SK-N-SH treated with all-trans-retinoic acid at 6 μM for 48 hours (cell line): ENCODE results near the gene JARID2.

ENCODE experiments used
- ATAC-seq: fragments of 200-7000 bp; cut with Tn5 transposase; 3 replicates; pipeline ENCODE4 v1.9.1; 2020; ENCODE audit warnings: mild to moderate bottlenecking, moderate library complexity
- ARNTL ChIP-seq: fragments of 450-650 bp; formaldehyde crosslinking; IDR thresholded peaks from 2 replicates; pipeline ENCODE4 v1.5.0; 2020; ENCODE audit warnings: low read depth, mild to moderate bottlenecking, moderate library complexity, borderline replicate concordance
- BACH2 ChIP-seq: fragments of 250-450 bp; sonication (Bioruptor Pico); IDR thresholded peaks from 2 replicates; pipeline ENCODE4 v1.9.0; 2021; ENCODE audit warnings: mild to moderate bottlenecking, borderline replicate concordance
- CREB5 ChIP-seq: fragments of 250-450 bp; sonication (Bioruptor Pico); IDR thresholded peaks from 2 replicates; pipeline ENCODE4 v1.5.1; 2020; ENCODE audit warnings: low read depth, mild to moderate bottlenecking, moderate library complexity
- CSDC2 ChIP-seq: fragments of 250-450 bp; sonication (Bioruptor Pico); IDR thresholded peaks from 2 replicates; pipeline ENCODE4 v1.5.0; 2020; ENCODE audit warnings: mild to moderate bottlenecking, moderate library complexity
- CSRNP3 ChIP-seq: fragments of 250-450 bp; sonication (Bioruptor Pico); IDR thresholded peaks from 2 replicates; pipeline ENCODE4 v1.5.1; 2021; ENCODE audit warnings: mild to moderate bottlenecking, moderate library complexity
- ESRRG ChIP-seq: fragments of 250-450 bp; sonication (Bioruptor Pico); IDR thresholded peaks from 2 replicates; pipeline ENCODE4 v1.6.1; 2021; ENCODE audit warnings: mild to moderate bottlenecking
- GLIS3 ChIP-seq: fragments of 250-450 bp; sonication (Bioruptor Pico); IDR thresholded peaks from 2 replicates; pipeline ENCODE4 v1.5.0; 2020; ENCODE audit warnings: mild to moderate bottlenecking, moderate library complexity
- ISL1 ChIP-seq: fragments of 250-450 bp; sonication (Bioruptor Pico); IDR thresholded peaks from 2 replicates; pipeline ENCODE4 v2.1.2; 2022; ENCODE audit warnings: mild to moderate bottlenecking, moderate library complexity
- OSR1 ChIP-seq: fragments of 250-450 bp; sonication (Bioruptor Pico); IDR thresholded peaks from 2 replicates; pipeline ENCODE4 v1.8.0; 2022; ENCODE audit warnings: moderate library complexity, mild to moderate bottlenecking, inconsistent platforms
- PATZ1 ChIP-seq: fragments of 250-450 bp; sonication (Bioruptor Pico); IDR thresholded peaks from 2 replicates; pipeline ENCODE4 v1.8.0; 2020; ENCODE audit warnings: mild to moderate bottlenecking, moderate library complexity, borderline replicate concordance
- POU6F1 ChIP-seq: fragments of 250-450 bp; sonication (Bioruptor Pico); IDR thresholded peaks from 2 replicates; pipeline ENCODE4 v1.8.0; 2021; ENCODE audit warnings: low read depth, mild to moderate bottlenecking, moderate library complexity, borderline replicate concordance
- PPARA ChIP-seq: fragments of 250-450 bp; sonication (Bioruptor Pico); IDR thresholded peaks from 2 replicates; pipeline ENCODE4 v1.5.0; 2020; ENCODE audit warnings: mild to moderate bottlenecking, borderline replicate concordance
- RARB ChIP-seq: fragments of 250-450 bp; sonication (Bioruptor Pico); IDR thresholded peaks from 2 replicates; pipeline ENCODE4 v1.8.0; 2021; ENCODE audit warnings: mild to moderate bottlenecking, moderate library complexity
- SNAI2 ChIP-seq: fragments of 250-450 bp; sonication (Bioruptor Pico); IDR thresholded peaks from 2 replicates; pipeline ENCODE4 v1.5.0; 2020; ENCODE audit warnings: mild to moderate bottlenecking, moderate library complexity
- TCF4 ChIP-seq: fragments of 250-450 bp; sonication (Bioruptor Pico); IDR thresholded peaks from 2 replicates; pipeline ENCODE4 v1.8.0; 2021; ENCODE audit warnings: mild to moderate bottlenecking, moderate library complexity, borderline replicate concordance
- TOX ChIP-seq: fragments of 250-450 bp; sonication (Bioruptor Pico); IDR thresholded peaks from 2 replicates; pipeline ENCODE4 v1.8.0; 2021; ENCODE audit warnings: mild to moderate bottlenecking, moderate library complexity, borderline replicate concordance
- TSHZ2 ChIP-seq: fragments of 250-450 bp; sonication (Bioruptor Pico); IDR thresholded peaks from 2 replicates; pipeline ENCODE4 v1.5.0; 2020; ENCODE audit warnings: mild to moderate bottlenecking, moderate library complexity
- ZC3H10 ChIP-seq: fragments of 250-450 bp; sonication (Bioruptor Pico); IDR thresholded peaks from 2 replicates; pipeline ENCODE4 v1.5.1; 2021; ENCODE audit warnings: mild to moderate bottlenecking, moderate library complexity
- ZFP30 ChIP-seq: fragments of 450-650 bp; formaldehyde crosslinking; IDR thresholded peaks from 2 replicates; pipeline ENCODE4 v1.5.0; 2022; ENCODE audit warnings: mild to moderate bottlenecking, moderate library complexity
- ZNF565 ChIP-seq: fragments of 450-650 bp; formaldehyde crosslinking; conservative IDR thresholded peaks from 2 replicates; pipeline ENCODE4 v1.5.0; 2020; ENCODE audit warnings: low read depth, mild to moderate bottlenecking, moderate library complexity
- ZNF70 ChIP-seq: fragments of 450-650 bp; formaldehyde crosslinking; IDR thresholded peaks from 2 replicates; pipeline ENCODE4 v1.5.0; 2020; ENCODE audit warnings: mild to moderate bottlenecking, moderate library complexity
- ZNF8 ChIP-seq: fragments of 450-650 bp; formaldehyde crosslinking; IDR thresholded peaks from 2 replicates; pipeline ENCODE4 v1.5.0; 2020; ENCODE audit warnings: mild to moderate bottlenecking, moderate library complexity

Gene JARID2

GRCh38 chr6:15366003-15366535 lies 120.2 kb downstream of the JARID2 start:
- TF ChIP-seq POU6F1 (CRISPR knock-in tag) (no peak), RARB (CRISPR knock-in tag) (no peak), ARNTL (CRISPR knock-in tag) (no peak), TCF4 (CRISPR knock-in tag) (no peak), ISL1 (CRISPR knock-in tag) (no peak), CREB5 (CRISPR knock-in tag) (no peak), TOX (CRISPR knock-in tag) (no peak), CSDC2 (no peak), PPARA (CRISPR knock-in tag) (no peak), ESRRG (CRISPR knock-in tag) (no peak), OSR1 (CRISPR knock-in tag) (no peak), ZNF565 (CRISPR knock-in tag) (no peak), ZNF70 (CRISPR knock-in tag) (no peak), TSHZ2 (CRISPR knock-in tag) (no peak), ZC3H10 (CRISPR knock-in tag) (no peak), ZNF8 (CRISPR knock-in tag) (no peak), SNAI2 (CRISPR knock-in tag) (no peak), BACH2 (CRISPR knock-in tag) (no peak), GLIS3 (CRISPR knock-in tag) (no peak)
- ATAC-seq, result no peak

GRCh38 chr6:15366879-15367278 lies 121.0 kb downstream of the JARID2 start:
- no peak for ATAC-seq
- no peak for TF ChIP-seq PATZ1
- no peak for TF ChIP-seq ZC3H10 (CRISPR knock-in tag)
- no peak for TF ChIP-seq BACH2 (CRISPR knock-in tag)
- TF ChIP-seq CSRNP3 (CRISPR knock-in tag), result no peak
- no peak for TF ChIP-seq ARNTL (CRISPR knock-in tag)
- TF ChIP-seq ISL1 (CRISPR knock-in tag), result no peak
- no peak for TF ChIP-seq POU6F1 (CRISPR knock-in tag)
- TF ChIP-seq RARB (CRISPR knock-in tag), result no peak
- no peak for TF ChIP-seq PPARA (CRISPR knock-in tag)
- no peak for TF ChIP-seq ZNF70 (CRISPR knock-in tag)
- no peak for TF ChIP-seq ZFP30
- no peak for TF ChIP-seq ESRRG (CRISPR knock-in tag)
- TF ChIP-seq ZNF8 (CRISPR knock-in tag), result no peak
- TF ChIP-seq CREB5 (CRISPR knock-in tag), result no peak
- TF ChIP-seq TSHZ2 (CRISPR knock-in tag), result no peak
- TF ChIP-seq ZNF565 (CRISPR knock-in tag), result no peak
- no peak for TF ChIP-seq CSDC2
- TF ChIP-seq TCF4 (CRISPR knock-in tag), result no peak
- no peak for TF ChIP-seq OSR1 (CRISPR knock-in tag)
- no peak for TF ChIP-seq TOX (CRISPR knock-in tag)
